Neural cell (in vitro differentiated cells): ENCODE data around the gene FERD3L. TPM values are rescaled to one million over a fixed set of nuclear protein-coding genes. Genes with fewer than 3 reads are reported as not detected.

Experiments used
- H2AFZ ChIP-seq: fragments of 200-600, 300-800 bp; sonication (generic), shearing (Covaris generic); 2 replicates; pipeline ENCODE4 v1.6.0; 2014; ENCODE audit warnings: low read depth, mild to moderate bottlenecking, antibody characterized with exemption, low read length, moderate library complexity
- H3F3A ChIP-seq: fragments of 200-600 bp; shearing (Covaris generic); 2 replicates; pipeline ENCODE4 v1.6.1; 2016; ENCODE audit warnings: mild to moderate bottlenecking, moderate library complexity, mixed read lengths, antibody characterized with exemption, low read length; ENCODE audit not compliant: insufficient read depth, poor library complexity, severe bottlenecking
- H3K27ac ChIP-seq: fragments of 200-600, 300-800 bp; sonication (generic), shearing (Covaris generic); 2 replicates; pipeline ENCODE4 v1.5.1; 2014; ENCODE audit warnings: mild to moderate bottlenecking, low read length, moderate library complexity
- H3K27me3 ChIP-seq: fragments of 300-800, 200-600 bp; sonication (generic), shearing (Covaris generic); 2 replicates; pipeline ENCODE4 v1.6.0; 2014; ENCODE audit warnings: mild to moderate bottlenecking, low read depth, low read length, moderate library complexity; ENCODE audit not compliant: insufficient read depth
- H3K36me3 ChIP-seq: fragments of 300-800, 200-600 bp; sonication (generic), shearing (Covaris generic); 2 replicates; pipeline ENCODE4 v1.5.1; 2014; ENCODE audit warnings: mild to moderate bottlenecking, antibody characterized with exemption, low read length, moderate library complexity; ENCODE audit not compliant: insufficient read depth
- H3K4me2 ChIP-seq: fragments of 300-800, 200-600 bp; sonication (generic), shearing (Covaris generic); 2 replicates; pipeline ENCODE4 v1.6.0; 2014; ENCODE audit warnings: mild to moderate bottlenecking, low read length
- H3K4me3 ChIP-seq: fragments of 300-800, 200-600 bp; sonication (generic), shearing (Covaris generic); 2 replicates; pipeline ENCODE4 v1.5.1; 2014; ENCODE audit warnings: mild to moderate bottlenecking, low read length, moderate library complexity
- H3K79me2 ChIP-seq: fragments of 200-600 bp; shearing (Covaris generic); replicated peaks from 2 replicates; pipeline ENCODE4 v1.6.0; 2014; ENCODE audit warnings: mild to moderate bottlenecking, low read length, moderate library complexity; ENCODE audit not compliant: insufficient read depth
- H3K9ac ChIP-seq: fragments of 300-800, 200-600 bp; sonication (generic), shearing (Covaris generic); 2 replicates; pipeline ENCODE4 v1.6.1; 2016; ENCODE audit warnings: mild to moderate bottlenecking, low read length, mixed read lengths
- H3K9me2 ChIP-seq: fragments of 200-600 bp; shearing (Covaris generic); 2 replicates; pipeline ENCODE4 v1.6.1; 2016; ENCODE audit warnings: mild to moderate bottlenecking, low read length, mixed read lengths; ENCODE audit not compliant: insufficient read depth
- H3K9me3 ChIP-seq: fragments of 200-600, 300-800 bp; sonication (generic), shearing (Covaris generic); 2 replicates; pipeline ENCODE4 v1.6.1; 2016; ENCODE audit warnings: mild to moderate bottlenecking, mixed run types, low read length, moderate library complexity, mixed read lengths
- H4K20me1 ChIP-seq: fragments of 200-600 bp; shearing (Covaris generic); 2 replicates; pipeline ENCODE4 v1.6.1; 2016; ENCODE audit warnings: mild to moderate bottlenecking, mixed run types; ENCODE audit not compliant: insufficient read depth
- EP300 ChIP-seq: fragments of 450-650 bp; conservative IDR thresholded peaks from 2 replicates; pipeline ENCODE4 v1.6.1; 2014; ENCODE audit warnings: antibody characterized with exemption, mild to moderate bottlenecking, moderate library complexity; ENCODE audit not compliant: poor library complexity, severe bottlenecking
- EZH2 ChIP-seq: fragments of 200-600, 300-800 bp; shearing (Covaris generic), sonication (generic); IDR thresholded peaks from 2 replicates; pipeline ENCODE4 v1.6.1; 2014; ENCODE audit warnings: antibody characterized with exemption, low read length, borderline replicate concordance, mild to moderate bottlenecking; ENCODE audit not compliant: insufficient read depth, poor library complexity, severe bottlenecking
- MXI1 ChIP-seq: fragments of 450-650 bp; conservative IDR thresholded peaks from 2 replicates; pipeline ENCODE4 v1.6.1; 2014; ENCODE audit warnings: antibody characterized with exemption, mild to moderate bottlenecking; ENCODE audit not compliant: poor library complexity, severe bottlenecking
- POLR2AphosphoS5 ChIP-seq: IDR thresholded peaks from 2 replicates; pipeline ENCODE4 v1.6.1; 2012
- RAD21 ChIP-seq: fragments of 450-650 bp; conservative IDR thresholded peaks from 2 replicates; pipeline ENCODE4 v1.6.1; 2014; ENCODE audit warnings: antibody characterized with exemption, mild to moderate bottlenecking, moderate library complexity
- REST ChIP-seq: IDR thresholded peaks from 2 replicates; pipeline ENCODE4 v1.6.1; 2012; ENCODE audit warnings: borderline replicate concordance
- SMC3 ChIP-seq: fragments of 450-650 bp; conservative IDR thresholded peaks from 2 replicates; pipeline ENCODE4 v1.6.1; 2014; ENCODE audit warnings: antibody characterized with exemption, mild to moderate bottlenecking, moderate library complexity; ENCODE audit not compliant: poor library complexity
- TAF1 ChIP-seq: IDR thresholded peaks from 2 replicates; pipeline ENCODE4 v1.6.1; 2012; ENCODE audit warnings: low read depth
- polyA plus RNA-seq: library from polyadenylated mRNA; depleted of rRNA; stranded (reverse); fragments of >200 nt; gene quantifications from 2 replicates; pipeline ENCODE4 v1.2.3, GENCODE V29; 2014
- TF ChIP-seq, protein P1 (sequence below): fragments of 450-650 bp; IDR thresholded peaks from 2 replicates; pipeline ENCODE4 v1.5.1; 2014; ENCODE audit warnings: antibody characterized with exemption, mild to moderate bottlenecking, moderate library complexity; ENCODE audit not compliant: poor library complexity, severe bottlenecking

FERD3L gene
- polyA plus RNA-seq, 1 donor from 2014 or later, result not detected

- Histone ChIP-seq H3K27ac (no peak overlapping the region), H3K36me3 (no peaks in the 10 kb centered on the region), H3F3A (no peaks in the 10 kb centered on the region), H3K79me2 (no peaks in the 10 kb centered on the region), H3K4me3 (no peak overlapping the region), H2AFZ (no peak overlapping the region), H3K4me2 (no peak overlapping the region), H3K9me3 (no peaks in the 10 kb centered on the region), H3K27me3 (peaks cover 82% of the 10 kb centered on the region), H4K20me1 (no peaks in the 10 kb centered on the region), H3K9ac (no peak overlapping the region), H3K9me2 (no peaks in the 10 kb centered on the region)
- TF ChIP-seq MXI1 (no peak), EP300 (no peak), EZH2 (no peak), SMC3 (no peak), TAF1 (no peak)
These were observed 26.4 kb downstream of the FERD3L start for GRCh38 chr7:19118636-19119371.

DNA sequence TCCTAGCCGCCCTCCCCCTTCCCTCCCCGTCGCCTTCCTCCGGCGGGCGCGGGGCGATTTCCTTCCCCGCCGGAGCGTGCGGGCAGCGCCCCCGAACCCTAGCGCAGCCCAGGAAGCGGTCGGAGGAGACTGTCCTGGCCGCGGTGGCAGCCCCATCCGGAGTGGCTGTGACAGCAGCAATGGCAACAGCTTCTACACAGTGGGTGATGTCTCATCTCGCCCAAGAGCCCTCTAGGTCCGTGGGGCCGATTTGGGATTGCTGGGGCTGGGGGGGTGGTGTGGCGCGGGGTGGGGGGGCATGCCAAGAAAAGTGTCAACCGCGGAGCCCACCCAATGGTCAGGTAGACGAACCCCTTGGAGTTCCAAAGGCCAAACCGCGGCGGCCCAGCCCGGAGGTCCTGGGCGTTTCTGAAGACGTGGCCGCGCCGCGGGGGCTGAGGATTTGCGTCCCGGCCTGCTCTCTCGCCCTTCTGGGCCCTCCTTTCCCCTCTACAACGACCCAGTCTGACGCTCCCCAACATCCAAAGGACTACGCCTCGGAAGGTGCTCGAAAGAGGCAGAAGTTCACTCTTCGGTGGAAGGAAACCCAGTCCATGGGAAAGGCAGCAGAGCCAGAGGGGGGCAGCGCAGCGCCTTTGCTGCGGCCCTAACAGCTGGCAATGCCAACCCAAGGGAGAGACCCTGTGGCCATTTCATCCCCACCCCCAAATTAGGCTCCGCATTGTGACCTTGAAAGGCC lies 27.2 kb downstream of the FERD3L start:
- Histone ChIP-seq H3K4me3 (peak overlapping the region; percentile 56), H3K9me2 (no peaks in the 10 kb centered on the region), H3K27me3 (peaks cover 90% of the 10 kb centered on the region), H3K36me3 (no peaks in the 10 kb centered on the region), H2AFZ (no peak overlapping the region), H4K20me1 (no peaks in the 10 kb centered on the region), H3K9me3 (no peaks in the 10 kb centered on the region), H3K9ac (no peak overlapping the region), H3K27ac (no peak overlapping the region), H3K79me2 (no peaks in the 10 kb centered on the region), H3F3A (no peaks in the 10 kb centered on the region), H3K4me2 (no peak overlapping the region)
- TF ChIP-seq EP300 (no peak), MXI1 (no peak), EZH2 (peak; percentile 67), POLR2AphosphoS5 (no peak), TAF1 (no peak), REST (no peak), RAD21 (no peak)
- TF ChIP-seq, protein P1, sequence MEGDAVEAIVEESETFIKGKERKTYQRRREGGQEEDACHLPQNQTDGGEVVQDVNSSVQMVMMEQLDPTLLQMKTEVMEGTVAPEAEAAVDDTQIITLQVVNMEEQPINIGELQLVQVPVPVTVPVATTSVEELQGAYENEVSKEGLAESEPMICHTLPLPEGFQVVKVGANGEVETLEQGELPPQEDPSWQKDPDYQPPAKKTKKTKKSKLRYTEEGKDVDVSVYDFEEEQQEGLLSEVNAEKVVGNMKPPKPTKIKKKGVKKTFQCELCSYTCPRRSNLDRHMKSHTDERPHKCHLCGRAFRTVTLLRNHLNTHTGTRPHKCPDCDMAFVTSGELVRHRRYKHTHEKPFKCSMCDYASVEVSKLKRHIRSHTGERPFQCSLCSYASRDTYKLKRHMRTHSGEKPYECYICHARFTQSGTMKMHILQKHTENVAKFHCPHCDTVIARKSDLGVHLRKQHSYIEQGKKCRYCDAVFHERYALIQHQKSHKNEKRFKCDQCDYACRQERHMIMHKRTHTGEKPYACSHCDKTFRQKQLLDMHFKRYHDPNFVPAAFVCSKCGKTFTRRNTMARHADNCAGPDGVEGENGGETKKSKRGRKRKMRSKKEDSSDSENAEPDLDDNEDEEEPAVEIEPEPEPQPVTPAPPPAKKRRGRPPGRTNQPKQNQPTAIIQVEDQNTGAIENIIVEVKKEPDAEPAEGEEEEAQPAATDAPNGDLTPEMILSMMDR, result no peak
